Non-pigmented ciliary epithelial cell (primary cell): ENCODE measurements around the gene TRIM61.
"Not testable (repeated sequence)": the region's sequence is repeated elsewhere in the genome, so short reads cannot be mapped to it uniquely, and the experiment has no call there.

Source experiments
- DNase-seq: peaks from one replicate; pipeline ENCODE4 v3.0.0-alpha.2; 2010; ENCODE audit warnings: low read depth

The TRIM61 gene

DNA sequence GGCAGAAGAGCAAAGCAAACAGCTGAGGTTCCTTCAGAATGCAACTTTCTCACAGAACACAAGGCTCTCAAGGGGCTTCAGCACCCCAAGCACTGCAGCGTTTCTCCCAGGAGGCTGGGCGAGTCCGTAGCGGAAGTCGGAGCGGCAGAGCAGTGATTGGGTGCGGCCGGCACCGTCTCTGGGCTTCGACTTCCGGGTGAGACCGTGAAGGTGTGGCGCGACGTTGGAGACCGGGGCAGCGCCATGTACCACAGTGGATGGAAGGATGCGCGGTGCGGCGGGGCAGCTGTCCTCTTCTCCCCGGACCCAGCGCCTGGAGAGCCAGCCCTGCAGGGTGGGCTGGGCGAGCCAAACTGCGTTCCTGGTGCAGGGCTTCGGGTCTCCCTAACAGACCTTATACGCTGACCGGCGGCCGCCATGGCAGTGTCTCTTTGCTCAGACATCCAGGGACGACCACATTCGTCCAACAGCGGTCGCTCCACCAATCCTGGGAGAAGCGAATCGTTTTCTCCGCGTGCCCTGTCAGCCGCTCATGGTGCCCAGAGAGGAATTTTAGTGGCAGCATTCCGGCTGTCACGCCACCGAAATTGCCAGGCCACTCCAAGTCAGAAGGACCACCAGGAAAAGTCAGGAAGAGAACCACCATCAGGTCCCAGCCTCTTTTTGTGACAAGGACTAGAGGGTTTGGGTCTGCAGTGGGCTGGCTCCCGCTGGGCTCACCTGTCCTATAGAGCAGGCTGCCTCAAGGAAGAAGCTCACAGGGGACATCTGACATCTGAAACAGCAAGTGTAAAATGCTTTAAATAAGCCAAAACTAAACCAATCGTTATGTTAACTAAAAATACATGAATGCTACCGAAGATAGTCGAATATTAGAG, 20.5 kb downstream of the TRIM61 start:
- DNase-seq, result no peak

DNA sequence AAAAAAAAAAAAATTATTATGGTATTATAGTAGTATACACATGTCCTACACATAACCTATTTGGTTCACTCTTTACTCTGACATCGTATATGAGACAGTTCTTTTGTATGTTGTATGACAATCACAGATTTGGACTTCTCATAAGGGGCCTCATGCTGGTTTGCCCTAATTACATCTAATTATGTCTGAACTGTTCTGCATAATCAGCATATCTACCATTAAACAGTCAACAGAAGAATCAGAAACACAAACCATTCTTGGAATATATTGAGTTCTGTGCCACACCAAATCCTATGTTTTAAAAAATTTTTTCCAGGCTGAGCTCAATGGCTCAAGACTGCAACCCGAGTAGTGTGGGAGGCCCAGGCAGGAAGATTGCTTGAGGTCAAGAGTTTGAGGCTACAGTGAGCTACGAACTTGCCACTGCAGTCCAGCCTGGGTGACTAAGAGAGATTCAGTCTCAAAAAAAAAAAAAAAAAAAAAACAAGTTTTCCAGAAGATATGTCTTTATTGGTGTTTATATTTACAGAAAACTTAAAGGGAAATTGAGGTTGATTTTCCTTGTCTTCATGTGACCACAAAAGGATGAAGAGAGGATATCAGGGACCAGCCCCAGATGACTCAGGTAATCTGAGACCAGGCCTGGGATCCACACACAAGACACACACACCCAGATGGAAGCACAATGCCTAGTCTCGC, 22.2 kb downstream of the TRIM61 start:
- DNase-seq, result no peak

DNA sequence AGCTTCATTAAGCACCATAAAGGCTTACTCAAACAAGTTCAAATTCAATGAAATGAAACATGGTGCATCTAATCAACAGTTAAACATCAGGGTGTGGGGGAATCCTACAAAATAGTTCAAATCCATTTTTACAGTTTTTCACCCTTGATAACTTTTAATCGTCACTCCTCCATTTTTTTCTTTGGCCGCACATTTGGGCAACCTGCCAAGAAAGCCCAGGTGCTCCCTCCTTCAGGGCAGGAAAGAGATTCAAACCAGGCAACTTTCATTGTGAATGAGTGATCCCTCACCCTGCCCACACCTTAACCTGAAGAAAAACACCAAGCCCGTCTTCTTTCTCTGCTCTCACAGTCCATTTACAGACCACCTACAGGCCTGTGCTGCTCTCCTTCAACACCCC, 24.9 kb downstream of the TRIM61 start:
- DNase-seq, result no peak

DNA sequence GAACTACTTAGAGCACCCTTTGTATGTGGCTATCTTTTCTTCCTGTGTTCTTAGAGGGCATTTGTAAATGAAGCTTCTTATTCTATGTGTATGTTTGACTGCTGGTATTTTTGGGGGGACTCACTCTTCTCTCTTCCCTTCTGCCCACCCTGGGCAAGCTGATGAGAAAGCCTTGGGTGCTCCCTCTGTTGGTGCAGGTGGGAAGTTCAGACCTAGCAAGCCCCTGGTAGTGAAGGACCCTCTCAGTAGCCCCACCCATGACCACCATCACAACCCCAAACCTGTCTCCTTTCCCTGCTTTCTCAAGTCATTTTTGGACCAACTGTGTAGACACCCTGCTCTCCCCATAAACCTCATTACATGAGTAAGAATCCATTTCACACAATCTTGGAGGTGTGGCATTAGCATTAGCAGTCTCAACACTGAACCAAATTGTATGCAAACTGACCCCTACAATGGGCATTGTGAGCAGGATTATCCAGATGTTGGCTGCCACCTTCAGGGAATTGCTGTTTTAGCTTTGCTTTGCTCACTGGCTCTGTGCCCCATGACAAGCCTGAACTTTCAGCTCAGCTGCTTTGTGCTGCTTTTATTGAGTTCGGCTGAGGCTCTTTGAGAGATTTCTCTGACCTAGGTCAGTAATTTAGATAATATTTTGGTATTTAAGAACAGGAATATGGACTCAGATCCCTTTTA, 27.9 kb downstream of the TRIM61 start:
- no peak for DNase-seq

DNA sequence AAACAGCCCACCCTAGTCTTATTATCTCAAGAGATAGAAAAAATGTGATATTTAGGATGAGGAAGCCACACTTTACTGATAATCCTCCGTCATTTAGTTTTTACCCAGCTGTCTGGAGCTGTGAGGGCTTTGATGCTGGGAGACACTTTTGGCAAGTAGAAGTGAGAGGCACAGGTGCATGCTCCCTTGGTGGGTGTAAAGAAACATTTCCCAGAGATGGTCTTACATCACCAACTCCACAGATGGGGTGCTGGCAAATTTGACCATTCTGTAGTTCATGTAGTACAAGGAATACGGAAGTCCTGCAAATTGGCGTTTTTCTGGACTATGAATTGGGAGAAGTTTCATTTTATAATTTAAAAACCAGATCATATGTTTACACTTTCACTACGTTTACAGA, 28.5 kb downstream of the TRIM61 start:
- no peak for DNase-seq

DNA sequence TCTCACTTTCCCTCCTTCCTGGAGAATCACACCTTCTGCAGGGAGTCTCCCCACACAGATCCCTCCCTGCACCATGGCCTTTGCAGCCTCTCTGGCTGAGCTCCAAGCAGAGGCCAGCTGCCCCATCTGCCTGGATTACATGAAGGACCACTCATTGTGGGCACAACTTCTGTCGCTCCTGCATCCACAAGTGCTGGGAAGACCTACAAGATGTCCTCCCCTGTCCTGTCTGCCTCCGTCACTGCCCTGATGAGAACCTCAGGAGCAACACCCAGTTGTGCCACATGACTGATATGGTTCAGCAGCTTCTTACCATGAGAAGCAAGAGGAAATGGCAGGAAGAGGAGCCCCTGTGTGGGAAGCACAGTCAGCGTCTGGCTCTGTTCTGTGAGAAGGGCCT, 29.5 kb downstream of the TRIM61 start:
- DNase-seq, result not testable (repeated sequence)

DNA sequence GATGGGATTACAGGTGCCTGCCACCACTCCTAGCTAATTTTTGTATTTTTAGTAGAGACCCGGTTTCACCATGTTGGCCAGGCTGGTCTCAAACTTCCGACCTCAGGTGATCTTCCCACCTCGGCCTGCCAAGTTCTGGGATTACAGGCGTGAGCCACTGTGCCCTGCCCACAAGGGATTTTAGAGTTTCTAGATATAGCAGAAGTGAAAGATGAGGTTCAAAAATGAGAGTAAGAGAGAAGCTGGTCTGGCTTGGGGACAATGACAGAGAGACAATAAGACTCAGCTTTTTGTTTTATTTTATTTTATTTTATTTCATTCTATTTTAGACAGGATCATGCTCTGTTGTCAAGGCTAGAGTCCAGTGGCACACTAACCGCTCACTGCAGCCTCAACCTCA, 30.6 kb downstream of the TRIM61 start:
- DNase-seq, result no peak

DNA sequence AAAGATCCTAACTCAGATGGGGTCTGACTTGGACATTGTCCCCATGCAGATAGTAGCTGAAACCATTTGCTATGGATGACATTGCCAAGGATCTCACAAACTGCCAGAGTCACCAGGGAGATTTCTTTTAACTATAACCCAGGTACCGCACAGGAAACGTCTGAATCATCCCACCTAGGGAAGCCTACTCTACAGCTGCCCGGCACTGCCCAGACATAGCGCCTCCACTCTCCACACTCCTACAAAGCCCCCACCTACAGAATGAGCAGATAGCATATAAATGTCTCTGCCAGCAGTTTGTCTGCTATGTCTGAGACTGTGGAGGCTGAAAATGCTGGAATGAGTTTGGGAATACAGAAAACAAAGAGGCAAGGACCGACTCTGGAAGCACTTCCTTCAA, 32.3 kb downstream of the TRIM61 start:
- DNase-seq, result no peak

DNA sequence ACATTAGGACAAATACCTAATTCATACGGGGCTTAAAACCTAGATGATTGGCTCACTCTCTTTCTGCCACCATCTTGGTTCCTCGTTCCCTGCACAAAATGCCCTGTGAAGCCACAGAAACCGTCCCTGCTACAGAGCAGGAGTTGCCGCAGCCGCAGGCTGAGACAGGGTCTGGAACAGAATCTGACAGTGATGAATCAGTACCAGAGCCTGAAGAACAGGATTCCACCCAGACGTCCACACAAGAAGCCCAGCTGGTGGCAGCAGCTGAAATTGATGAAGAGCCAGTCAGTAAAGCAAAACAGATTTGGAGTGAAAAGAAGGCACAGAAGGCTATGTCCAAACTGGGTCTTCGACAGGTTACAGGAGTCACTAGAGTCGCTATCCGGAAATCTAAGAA, 34.3 kb downstream of the TRIM61 start:
- DNase-seq, result no peak

DNA sequence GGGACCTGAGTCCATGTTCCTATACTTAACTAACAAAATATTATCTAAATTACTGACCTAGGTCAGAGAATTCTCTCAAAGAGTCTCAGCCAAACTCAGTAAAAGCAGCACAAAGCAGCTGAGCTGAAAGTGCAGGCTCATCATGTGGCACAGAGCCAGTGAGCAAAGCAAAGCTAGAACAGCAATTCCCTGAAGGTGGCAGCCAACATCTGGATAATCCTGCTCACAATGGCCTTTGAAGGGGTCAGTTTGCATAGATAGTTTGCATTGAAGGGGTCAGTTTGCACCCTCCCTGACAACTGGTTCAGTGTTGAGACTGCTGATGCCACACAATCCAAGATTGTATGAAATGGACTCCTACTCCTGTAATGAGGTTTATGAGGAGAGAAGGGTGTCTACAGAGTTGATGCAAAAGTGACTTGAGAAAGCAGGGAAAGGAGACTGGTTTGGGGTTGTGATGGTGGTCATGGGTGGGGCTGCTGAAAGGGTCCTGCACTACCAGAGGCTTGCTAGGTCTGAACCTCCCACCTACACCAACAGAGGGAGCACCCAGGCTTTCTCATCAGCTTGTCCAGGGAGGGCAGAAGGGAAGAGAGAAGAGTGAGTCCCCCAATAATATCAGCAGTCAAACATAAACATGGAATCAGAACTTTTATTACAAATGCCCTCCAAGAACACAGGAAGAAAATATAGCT, 39.7 kb downstream of the TRIM61 start:
- no peak for DNase-seq

DNA sequence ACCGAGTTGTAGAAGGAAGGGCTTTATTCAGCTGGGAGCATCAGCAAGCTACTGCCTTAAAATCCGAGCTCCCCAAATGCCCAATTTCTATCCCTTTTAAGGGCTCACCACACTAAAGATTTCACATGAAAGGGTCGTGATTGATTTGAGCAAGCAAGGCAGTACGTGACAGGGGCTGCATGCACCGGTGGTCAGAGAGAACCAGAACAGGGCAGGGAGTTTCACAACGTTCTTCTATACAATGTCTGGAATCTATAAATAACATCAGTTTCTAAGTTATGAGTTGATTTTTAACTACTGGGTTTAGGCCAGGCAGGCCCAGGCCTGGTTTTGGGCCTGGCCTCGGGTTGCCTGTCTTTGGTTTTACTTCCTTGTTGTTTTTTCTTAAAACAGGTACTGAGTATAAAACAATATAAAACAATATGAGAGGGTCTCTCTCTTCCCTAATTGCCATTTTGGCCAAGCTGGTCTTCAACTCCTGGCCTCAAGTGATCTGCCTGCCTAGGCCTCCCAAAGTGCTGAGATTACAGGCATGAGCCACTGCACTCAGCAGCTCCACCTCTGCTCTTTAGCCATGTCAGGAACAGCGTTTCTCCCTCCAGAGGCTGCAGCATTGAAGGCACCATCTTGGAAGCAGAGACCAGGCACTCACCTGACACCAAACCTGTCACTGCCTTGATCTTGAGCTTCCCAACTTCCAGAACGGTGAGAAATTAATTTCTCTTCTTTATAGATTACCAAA, 41.4 kb downstream of the TRIM61 start:
- not testable (repeated sequence) for DNase-seq

DNA sequence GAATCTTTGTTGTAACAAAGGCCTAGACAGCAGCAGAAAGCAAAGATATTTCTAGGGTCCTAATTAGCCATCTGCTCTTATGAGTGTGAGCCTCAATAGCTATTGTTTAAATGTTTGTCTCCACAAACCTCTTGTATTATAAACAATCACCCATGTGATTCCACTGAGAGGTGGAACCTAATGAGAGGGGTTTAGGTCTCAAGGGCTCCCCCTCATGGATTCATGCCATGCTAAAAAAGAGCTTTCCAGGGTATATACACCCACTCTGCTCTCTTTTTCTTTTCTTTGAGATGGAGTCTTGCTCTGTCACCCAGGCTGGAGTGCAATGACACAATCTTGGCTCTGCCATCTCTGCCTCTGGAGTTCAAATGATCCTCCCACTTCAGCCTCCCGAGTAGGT, 42.1 kb downstream of the TRIM61 start:
- DNase-seq, result no peak

DNA sequence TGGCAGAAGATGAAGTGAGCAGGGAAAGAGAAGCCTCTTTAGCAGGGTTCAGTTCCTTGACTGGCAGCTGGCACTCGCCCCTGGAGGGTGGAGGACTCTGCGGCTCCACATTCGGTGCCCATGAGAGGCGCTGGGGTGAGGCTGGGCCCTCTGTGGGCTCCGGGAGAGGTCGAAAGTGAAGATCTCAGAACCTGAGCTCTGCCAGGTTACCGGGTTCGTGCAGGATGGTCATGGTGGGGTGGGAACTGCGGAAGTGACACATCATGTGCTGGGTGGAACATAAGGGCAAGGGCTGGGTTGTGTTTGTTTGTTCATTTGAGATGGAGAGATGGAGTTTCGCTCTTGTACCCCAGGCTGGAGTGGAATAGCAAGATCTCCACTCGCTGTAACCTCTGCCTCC, 44.2 kb downstream of the TRIM61 start:
- no peak for DNase-seq

DNA sequence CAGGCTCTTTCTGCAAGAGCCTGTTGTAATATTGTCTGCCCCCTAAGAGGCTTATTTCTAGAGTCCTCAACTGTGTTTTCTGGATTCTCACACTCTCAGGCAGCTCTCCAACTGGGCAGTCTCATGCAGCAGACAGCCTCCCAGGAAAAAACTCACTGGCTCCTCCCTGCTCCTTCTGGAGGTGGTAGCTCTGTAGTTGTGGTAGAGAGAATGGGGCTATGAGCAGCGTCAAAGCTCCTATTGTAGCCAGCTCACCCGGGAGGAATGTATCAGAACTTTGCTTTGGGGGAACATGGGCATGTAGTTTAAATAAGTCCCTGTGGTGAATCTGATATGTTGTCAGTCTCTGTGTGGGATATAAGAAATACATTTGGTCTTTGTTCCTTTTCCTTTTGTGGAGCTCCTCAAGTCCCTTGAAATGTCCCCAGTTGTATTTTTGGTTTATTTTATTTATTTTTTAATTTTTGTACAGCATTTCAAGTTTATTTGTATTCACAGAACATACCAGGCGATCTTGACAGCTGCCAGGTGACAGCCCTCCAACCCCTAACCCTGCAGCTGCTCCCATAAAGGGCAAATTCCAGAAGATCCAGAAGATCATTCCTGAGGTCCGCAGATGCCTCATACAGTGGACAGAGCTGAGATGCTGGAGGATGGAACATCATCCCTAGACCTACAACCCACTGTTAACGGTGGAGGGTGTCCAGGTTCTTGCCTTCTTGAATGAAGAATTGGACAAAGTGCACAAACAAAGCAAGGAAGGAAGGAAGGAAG, 45.7 kb downstream of the TRIM61 start:
- DNase-seq, result no peak

DNA sequence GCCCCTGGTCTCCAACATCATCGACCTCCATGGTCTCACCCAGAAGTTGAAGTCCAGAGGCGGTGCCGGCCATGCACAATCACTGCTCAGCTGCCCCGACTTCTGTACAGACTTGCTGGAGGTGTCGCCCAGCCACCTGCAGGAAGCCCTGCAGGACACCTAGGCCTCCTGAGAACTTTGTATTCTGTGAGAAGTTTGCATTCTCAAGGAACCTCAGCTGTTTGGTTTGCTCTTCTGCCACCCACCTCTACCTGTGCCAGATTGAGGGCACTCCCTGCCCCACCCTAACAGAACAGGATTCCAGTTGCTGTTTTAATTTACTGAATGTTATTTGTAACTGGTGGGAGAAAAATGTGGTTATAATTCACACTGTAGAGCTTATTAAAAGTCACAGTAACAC, 46.8 kb downstream of the TRIM61 start:
- DNase-seq, result no peak

DNA sequence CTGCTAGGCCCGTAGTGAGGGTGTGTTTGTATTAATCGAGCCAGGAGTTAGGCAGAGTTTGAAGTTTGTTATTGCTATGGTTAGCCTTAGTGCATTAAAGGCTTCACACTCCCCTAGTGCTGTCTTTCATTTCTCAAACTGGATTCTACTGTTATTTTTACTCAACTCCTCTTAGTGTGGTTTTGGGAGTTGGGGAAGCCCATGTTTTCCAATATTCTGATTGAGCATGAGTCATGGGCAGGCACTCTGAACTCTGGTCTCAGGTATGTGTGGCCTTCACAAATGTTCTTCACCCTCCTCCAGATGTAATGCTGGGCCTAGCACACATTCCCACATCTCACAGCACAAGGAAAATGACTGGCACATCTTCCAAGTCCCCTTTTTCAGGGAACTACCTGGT, 50.4 kb downstream of the TRIM61 start:
- DNase-seq, result not testable (repeated sequence)

DNA sequence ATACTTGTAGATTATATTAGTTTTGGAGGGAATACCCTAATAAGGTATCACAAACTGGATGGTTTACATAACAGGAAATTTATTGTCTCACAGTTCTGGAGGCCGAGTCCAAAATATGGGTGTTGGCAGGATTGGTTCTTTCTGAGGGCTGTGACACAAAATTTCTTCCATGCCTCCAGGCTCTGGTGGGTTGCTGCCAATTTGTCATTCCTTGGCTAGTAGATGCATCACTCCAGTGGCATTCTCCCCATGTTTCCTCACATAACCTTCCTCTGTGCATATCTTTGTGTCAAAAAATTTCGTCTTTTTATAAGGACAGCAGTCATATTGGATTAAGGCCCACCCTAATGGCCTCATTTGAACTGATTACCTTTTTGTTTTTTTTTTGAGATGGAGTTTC, 51.2 kb downstream of the TRIM61 start:
- no peak for DNase-seq

DNA sequence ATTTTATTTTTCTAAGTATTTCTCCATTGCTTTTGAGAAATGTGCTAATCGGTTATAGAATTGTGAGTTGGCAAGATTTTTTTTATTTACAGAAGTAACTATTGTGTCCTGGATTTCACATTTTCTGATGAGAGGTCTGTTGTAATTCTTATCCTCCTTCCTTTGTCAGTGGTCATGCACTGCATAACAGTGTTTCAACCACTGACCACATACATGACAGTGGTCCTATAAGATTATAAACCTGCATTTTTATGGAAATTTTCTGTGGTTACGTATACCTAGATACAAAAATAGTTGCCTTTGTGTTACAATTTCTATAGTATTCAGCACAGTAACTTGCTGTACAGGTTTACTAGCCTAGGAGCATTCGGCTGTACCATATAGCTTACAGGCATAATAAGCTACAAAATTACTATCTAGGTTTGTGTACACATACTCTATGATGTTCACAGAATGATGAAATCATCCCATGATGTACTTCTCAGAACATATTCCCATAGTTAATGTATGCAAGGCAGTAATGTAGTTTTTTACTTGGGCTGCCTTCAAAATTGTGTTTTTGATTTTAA, 52.7 kb downstream of the TRIM61 start:
- DNase-seq, result no peak

DNA sequence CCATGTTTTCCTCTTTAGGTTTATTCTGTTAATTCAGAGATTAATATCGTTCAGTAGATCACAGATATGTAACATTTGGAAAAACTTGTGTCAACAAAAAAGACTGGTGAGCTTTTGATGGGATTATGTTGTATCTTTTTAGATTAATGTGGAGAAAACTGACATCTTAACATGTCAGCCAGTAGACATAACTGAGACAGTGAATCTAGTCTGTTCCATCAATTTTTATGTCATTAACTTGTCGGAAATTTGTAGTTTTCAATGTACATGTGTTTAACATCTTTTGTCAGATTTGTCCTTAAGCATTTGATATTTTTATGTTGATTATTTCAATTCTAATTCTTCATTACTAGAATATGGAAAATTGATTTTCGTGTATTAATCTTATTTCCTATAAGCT, 58.5 kb downstream of the TRIM61 start:
- DNase-seq, result no peak
